NCI-H1436 treated with DMSO at 0.1 percent for 48 hours (cell line): ENCODE data around the gene MEOX2.

Experiments used
- DNase-seq: peaks from one replicate; lab custom pipeline; 2025; lab: John Stamatoyannopoulos, UW

MEOX2 gene

DNA sequence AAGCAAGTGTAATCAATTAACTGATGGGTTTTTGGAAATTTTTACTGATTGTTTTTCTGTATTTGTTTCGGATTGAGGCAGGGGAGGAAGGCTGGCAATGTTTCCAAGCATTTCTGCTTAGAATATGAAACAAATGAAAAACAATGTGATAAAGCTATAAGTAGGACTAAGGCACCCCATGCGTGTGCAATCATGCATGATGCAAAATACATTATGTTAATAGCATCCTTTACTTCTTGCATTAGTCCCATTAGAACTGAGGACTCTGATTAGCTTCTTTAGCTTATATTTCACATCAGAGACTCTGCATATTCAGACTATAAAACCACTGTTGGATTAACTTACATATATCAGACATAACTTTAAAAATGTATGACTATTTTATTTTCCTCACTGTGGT, 76.0 kb downstream of the MEOX2 start:
- no peak for DNase-seq

DNA sequence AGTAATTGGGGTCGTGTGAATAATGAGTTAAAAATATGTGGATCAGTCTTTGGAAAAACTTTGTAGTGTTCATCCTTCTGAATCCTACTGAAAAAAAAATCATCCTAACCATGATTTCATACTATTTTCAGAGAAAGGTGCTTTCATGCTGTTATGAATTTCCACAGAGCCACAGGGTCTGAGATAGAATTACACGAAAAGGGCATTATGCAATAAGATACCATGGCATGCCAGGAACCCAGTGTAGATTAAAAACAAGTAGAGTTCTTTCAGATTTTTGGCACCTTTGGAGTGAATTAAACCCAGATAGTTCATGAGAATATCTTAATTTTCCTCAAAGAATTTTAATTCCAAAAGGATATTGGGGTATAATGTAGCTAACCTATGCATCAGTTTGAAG, 77.2 kb downstream of the MEOX2 start:
- no peak for DNase-seq

DNA sequence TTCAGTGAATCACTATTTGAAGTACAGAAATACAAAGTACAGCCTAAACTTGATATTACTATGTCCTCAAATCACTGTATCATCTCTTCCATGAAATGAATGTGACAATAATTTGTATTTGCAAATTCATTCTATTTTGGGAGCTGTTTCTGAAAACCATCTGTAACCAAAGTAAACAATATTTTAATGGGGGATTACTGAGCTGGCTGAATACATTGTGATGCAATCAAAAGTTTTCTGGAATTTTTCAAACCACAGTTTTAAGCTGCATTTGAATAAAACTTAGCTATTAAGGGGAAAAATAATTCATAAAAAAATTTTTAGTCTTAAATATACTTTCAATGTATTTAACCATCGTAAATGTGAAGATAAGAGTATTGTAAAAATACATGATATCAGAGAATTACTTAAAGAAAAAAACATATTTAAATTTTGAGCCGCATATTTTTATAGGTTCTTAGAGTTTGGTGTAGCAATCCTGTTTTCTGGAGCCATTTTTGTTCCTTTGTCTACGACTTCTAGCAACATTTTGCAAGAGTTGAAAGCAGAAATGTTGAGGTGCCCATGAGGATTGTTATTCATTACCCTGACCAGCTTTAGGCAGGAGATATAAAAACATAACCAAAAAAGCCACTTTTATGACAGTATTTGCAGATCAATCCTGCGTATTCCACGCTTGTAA, 78.8 kb downstream of the MEOX2 start:
- no peak for DNase-seq

DNA sequence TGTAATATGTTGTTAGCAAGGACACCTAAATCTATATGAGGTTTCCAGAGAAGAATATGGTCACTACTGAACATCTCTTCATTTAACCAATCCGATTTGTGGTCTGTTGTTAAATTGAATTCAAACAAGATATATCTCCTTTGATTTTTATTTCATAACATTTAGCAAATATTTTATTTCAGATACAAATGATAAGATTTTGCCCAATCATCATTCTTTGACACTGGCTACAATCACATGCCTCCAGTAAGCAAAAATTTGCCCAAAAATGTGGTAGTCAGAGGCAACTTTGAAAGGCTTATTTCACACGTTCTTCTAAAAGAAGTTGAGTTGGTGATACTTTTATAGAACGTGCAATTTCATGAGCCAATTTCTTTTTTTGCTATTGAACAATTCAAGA, 79.9 kb downstream of the MEOX2 start:
- no peak for DNase-seq

DNA sequence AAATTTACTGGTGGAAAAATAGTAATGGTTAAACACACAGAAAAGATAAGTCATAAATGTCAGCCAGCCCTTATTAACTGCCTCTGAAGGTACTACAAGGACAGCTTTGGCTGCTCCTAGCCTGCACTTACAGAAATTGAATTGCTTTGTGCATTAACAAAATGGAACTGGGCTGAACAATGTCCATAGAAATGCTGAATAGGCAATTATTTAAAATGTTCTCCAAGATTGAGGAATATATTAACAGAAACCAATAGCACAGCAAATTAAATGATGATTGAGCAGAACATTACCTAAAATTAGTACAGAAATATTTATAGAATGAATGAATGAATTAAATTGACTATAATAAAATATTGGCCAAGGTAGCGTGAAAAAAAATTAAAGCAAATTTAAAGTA, 82.3 kb downstream of the MEOX2 start:
- no peak for DNase-seq

DNA sequence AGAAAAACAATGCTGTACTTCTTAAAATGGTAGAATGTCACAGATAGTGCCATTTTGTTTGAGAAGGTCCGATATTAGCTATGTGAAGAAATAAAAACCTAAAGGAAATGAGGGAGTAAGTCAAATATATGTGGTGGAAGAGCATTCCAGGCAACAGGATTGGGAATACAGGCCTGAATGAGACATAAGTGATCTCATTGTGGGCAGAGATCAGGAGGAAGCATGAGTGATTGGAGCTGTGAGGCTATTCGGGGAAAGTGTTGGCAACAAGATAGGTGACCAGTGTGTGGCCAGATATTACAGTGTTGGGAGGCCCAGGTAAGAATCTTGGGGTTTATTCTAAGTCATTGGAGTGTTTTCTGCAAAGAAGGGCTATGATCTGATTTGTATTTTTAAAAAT, 83.4 kb downstream of the MEOX2 start:
- DNase-seq: no peak

DNA sequence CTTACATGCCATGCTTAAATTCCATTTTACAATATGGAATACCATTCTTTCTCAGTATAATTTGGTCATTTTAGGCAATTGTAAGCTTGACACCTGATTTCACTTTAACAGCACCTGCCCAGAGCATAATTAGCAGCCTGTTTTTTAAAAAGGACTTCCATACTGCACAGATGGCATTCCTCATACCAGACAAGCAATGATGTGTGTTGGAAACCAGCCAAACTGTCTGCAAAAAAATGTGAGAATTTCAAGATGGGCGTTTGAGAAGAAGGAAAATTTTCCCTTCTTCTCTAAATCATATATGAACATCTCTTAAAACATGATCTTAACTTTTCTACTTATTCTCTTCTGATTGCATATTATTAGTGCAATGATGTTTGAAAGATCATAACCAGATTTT, 84.2 kb downstream of the MEOX2 start:
- no peak for DNase-seq

DNA sequence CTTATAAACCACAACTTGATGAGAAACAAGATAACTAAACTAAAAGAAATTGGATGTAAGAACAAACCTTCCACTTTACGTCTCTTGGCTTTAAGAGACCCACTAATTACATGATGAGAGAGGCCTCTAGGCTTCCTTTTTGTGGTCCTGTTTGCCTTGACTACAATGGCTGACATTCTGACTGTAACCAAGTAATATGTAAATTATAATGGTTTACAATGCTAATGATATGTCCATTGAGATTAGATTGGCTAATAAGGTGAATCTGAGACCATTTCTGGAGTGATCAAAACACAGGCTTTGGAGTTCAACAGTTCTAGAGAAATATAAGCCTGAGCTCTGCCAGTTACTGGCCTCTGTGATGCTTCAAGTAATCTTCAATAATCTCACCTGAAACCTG, 85.3 kb downstream of the MEOX2 start:
- DNase-seq: no peak

DNA sequence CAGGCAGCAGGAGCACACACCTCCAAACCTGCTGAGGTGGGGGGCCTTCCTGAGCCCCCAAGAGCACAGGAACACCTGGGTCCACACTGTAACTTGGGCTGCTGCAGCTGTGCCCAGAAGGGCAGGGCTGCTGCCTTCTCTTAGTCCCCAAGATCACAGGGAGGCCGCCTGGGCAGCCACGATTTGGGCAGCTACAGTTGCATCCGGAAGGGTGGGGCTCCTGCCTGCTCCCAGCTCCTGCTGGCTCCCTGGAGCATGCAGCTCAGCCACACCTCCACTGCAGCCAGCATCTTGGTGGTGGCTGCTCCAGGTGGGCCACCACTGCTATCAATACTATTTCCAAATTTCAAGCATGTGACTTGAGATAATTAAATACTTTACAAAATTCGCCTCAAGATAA, 86.2 kb downstream of the MEOX2 start:
- no peak for DNase-seq

DNA sequence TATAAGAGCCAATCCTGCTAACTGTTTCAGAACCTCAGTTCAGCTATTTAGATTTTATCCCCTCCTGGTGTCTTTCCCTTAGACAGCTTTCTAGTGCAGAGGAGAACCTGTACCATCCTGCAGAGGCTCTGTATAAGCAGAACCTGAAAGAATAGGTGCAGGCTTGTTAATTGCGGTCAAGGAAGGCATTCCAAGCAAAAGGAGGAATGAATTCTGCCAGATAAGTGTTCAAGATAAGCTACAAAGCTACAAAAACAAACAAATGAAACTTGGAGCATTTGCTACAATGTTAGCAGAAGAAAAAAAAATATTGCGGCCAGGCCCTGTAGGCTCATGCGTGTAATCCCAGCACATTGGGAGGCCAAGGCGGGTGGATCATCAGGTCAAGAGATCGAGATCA, 92.0 kb downstream of the MEOX2 start:
- no peak for DNase-seq

DNA sequence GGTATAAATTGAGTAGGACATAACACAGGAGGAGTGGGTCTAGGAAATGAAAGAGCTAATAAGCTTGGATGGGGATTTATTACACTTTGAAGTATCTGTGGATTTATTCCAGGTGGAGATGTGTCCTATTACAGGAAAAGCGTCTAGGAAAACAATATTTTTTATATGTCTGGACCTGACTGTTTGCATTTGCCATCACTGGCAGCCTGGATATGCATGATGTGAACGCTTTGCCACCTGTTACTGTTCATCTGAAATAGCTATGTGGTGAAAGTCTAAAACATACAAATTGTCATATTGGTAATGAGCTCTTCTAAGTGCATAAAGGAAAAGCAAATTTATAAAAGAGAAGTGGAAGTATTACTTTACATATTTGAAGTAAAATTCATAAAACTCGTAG, 93.1 kb downstream of the MEOX2 start:
- no peak for DNase-seq

DNA sequence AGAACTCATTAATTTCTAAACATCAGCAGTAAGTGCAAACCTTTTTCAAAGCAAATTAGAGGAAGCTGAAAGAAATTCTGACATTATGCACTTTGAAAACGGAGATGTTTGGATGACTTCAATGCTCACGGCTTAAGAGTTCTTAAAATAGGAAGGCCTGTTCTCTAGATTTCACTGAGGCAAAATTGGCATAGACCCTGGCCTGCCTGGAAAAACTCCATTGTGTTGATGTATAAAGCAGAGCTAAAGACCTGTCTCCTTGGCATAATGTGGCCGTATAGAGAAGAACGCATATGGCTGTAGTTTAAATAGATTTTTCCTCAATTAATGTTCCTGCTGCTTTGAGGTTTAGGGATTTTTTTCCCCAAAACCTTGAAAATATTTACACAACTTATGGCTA, 100.2 kb downstream of the MEOX2 start:
- DNase-seq: no peak

DNA sequence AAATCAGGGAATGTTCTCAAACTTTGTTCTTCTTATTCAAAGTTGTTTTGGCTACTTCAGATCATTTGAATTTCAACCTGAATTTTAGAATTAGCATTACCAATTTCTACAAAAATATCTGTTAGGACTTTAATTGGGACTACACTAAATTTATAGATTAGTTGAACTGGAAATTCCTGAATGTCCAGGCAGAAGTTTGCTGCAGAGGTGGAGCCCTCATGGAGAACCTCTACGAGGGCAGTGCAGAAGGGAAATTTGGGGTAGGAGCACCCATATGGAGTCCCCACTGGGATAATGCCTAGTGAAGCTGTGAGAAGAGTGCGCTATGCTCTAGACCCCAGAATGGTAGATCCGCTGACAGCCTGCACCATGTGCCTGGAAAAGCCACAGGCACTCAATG, 101.9 kb downstream of the MEOX2 start:
- no peak for DNase-seq

DNA sequence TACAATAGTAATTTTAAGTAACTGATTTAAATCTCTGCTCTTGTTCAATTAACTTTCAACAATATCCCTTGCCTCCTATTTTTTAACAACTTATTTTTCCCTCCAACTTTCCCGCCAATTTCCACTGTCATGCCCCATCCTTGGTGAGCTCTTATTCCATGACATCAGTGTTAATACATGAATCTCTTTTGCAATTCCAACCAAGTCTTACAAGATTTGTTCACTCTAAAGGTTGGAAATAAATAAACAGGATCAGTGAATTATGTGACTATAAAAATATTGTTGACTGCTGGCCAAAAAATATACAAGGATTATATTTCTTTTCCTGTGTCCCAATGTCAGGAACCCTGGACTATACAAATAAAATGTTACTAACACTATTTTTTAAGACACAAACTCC, 103.7 kb downstream of the MEOX2 start:
- no peak for DNase-seq

DNA sequence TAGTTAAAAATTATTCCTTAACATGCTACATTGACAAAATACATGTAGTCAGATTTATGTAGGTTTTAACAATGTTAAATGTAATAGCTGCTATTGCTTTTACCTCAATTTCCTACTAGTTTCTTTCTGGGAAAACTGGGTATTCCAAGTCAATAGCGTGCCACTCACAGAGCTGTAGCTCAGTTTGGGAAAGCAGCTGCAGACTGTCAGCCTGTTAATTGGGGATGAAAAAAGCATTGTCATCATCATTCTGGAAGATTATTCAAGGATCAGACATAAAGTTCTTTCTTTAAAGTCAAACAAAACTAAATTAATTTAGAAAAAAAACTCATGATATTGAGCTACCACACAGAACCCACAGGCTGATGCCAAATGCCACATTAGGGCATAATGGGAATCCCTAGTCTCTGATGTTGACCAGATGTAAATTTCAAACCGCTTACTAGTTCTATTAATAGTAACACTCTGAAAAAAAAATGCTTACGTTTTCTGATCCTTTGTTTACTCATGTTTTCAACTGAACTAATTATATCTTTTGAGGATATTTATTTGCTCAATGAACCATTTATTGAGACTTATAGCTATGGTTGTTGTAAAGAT, 105.0 kb downstream of the MEOX2 start:
- DNase-seq: no peak

DNA sequence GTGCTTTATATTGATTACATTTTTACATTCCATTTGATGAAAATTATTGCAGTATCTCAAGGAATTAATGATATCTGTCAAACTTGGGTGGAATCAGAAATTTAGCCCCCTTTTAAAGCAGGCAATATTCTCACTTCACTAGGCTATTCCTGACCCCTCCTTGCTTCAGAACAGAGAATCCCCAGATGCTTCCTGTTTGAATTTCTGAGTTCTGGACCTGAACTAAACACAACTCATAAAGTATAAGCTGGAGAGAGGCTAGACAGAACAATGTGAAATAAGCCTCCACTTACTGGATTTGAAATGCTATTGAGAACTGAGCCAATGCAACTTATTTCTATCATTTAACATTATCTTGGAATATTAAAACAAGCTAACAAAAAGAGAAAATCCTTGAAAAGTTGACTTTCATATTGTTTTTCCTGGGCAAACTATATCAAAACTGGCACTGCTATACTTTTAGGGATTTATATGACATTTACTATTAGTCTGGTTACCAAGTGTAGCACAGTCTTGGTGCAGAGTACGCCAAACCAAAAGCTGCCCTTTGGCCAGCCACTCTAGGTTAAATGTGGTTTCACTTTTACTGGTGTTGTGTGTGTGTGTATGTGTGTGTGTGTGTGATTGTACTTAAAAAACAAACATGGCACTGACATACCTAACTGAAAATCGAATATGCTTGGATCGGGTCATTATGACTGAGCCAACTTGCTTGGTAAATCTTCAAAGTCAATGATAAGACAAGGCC, 105.7 kb downstream of the MEOX2 start:
- DNase-seq: no peak

DNA sequence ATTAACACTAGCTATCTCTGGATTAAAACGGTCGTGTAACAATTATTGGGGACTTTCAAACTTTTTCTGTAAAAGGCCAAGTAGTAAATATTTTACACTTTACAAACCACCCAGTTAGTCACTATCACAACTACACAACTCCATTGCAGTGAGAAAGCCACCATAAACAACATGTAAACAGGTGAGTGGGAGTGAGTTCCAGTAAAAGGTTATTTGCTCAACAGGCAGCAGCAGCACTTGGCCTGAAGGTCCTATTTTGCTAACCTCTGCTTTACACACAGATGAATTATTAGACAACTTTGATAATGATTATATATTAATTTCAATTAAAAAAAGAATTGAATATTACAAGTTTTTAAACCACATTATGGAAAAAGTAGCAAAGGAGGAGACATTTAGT, 108.9 kb downstream of the MEOX2 start:
- DNase-seq: no peak

DNA sequence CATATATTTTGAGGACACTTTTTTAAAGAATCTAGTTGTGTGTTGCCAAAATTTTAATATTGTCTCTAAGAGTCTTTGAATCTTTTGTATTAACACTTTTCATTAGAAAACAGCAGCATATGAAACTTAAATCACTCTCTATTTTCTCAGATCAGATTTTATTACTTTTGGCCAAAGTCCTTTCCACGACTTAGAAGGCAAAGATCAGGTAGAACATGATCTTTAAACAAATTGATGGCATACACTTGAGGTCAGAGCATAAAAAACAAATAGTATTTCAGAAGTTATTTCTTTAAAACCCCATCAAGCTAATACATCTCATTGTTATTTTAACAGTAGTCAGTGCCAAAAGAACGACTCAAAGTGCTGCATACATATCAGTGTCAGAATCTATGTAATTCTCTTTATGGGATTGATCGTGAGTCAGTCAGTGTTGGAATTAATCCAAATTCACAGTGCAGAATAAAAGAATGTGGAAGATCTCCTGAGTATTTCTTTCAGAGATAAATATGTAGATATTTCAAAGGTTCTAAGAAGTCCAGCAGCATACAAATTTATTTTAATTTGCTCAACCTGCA, 115.1 kb downstream of the MEOX2 start:
- DNase-seq: no peak

DNA sequence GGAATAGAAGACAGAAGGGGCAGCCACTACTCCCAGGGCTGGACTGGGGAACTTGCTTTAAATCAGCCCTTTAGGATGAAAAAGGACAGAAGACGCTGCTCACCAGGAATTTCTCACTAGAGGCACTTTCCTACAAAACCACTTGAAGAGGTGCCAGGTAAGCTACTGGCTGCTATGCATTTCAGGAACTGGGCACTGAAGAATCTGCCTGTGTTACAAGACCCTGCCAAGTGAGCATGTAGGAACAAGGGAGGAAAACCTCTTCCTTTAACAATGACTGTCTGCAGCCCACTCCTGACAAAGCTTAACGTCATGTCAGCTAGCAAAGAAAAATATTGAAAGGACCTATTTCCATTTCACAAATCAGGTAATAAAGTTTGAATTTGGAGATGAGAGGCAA, 118.8 kb downstream of the MEOX2 start:
- no peak for DNase-seq

DNA sequence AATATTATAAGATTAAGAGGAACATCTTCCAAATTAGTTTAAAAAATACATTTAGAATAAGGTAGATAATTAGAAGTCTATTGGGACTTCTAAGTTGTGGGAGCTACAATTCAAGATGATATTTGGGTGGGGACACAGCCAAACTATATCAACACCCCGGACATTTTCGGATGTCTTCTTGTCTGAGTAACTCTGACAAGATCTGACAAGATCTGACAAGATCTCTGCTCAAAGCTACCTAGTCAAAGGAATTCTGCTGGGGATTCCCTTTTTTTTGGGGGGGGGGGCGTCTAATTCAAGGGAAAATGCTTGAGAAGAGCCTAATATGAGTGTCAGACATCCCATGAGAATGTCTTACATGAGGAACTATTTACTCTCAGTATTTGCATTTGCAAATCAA, 119.4 kb downstream of the MEOX2 start:
- DNase-seq: no peak

DNA sequence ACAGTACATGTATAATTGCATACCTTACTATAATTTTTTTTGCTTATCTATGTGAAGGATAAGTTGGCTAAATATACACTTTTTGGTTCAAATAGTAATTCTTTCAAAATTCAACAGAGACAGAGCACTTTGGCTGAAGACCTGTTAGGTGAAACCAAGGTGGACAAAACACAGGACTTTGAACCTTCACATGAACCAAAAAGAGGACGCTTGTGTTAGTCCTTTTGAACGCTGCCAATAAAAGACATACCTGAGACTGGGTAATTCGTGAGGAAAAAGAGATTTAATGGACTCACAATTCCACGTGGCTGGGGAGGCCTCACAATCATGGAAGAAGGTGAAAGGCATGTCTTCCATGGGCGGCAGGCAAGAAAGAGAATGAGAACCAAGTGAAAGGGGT, 120.0 kb downstream of the MEOX2 start:
- no peak for DNase-seq

DNA sequence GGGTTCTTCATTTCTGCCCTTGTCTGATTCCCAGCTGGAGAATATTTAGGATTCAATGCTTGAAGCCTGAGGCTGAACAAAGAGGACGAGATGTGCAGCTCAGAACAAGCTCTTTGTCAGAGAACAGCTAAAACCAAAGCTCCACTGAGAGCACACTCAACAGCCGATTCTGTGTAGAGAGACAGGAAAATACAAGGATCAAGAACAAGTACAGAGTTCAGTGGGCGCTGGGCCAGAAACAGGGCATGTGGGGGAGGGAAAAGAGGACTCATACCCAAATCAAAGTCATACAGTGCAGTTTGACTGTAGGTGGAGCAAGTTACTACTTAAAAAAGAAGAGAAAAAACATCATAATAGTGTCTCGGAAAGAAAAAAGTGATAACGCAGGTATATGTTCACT, 124.6 kb downstream of the MEOX2 start, which contains the start of gene AGMO:
AGMO (minus strand) TSS at position 181 of the 400 bp plus-strand sequence.
- no peak for DNase-seq
